NCI-H82 treated with DMSO at 0.1 percent for 48 hours (cell line): ENCODE results near the gene ZCCHC13.
"Not testable (repeated sequence)": the region's sequence is repeated elsewhere in the genome, so short reads cannot be mapped to it uniquely, and the experiment has no call there.

ENCODE experiments used
- DNase-seq: peaks from one replicate; lab custom pipeline; 2025; ENCODE audit not compliant: unreplicated experiment; lab: John Stamatoyannopoulos, UW

Gene ZCCHC13

GRCh38 chrX:74304016-74304415 is at the start of gene ZCCHC13:
ZCCHC13 (plus strand) TSS chrX:74304180; CDS start chrX:74304267, 87 bp downstream.
- DNase-seq, result no peak

- DNase-seq, result not testable (repeated sequence)
Measured at GRCh38 chrX:74258111-74258510, 45.9 kb upstream of the ZCCHC13 start.

- no peak for DNase-seq
Measured at GRCh38 chrX:74259885-74260491, 44.0 kb upstream of the ZCCHC13 start.

GRCh38 chrX:74262452-74263209 is 41.3 kb upstream of the ZCCHC13 start:
- no peak for DNase-seq

- no peak for DNase-seq
Measured at GRCh38 chrX:74270393-74270792, 33.6 kb upstream of the ZCCHC13 start.

GRCh38 chrX:74272230-74272629 is 31.8 kb upstream of the ZCCHC13 start:
- no peak for DNase-seq

- DNase-seq, result no peak
Measured at GRCh38 chrX:74274516-74274915, 29.5 kb upstream of the ZCCHC13 start.

GRCh38 chrX:74277320-74277719 is 26.7 kb upstream of the ZCCHC13 start:
- no peak for DNase-seq

GRCh38 chrX:74277846-74278245 is 26.1 kb upstream of the ZCCHC13 start:
- DNase-seq, result no peak

- no peak for DNase-seq
Measured at GRCh38 chrX:74280759-74281158, 23.2 kb upstream of the ZCCHC13 start.

GRCh38 chrX:74284391-74284952 is 19.5 kb upstream of the ZCCHC13 start:
- no peak for DNase-seq

- peak; percentile 62 for DNase-seq
Measured at GRCh38 chrX:74286950-74287740, 16.8 kb upstream of the ZCCHC13 start.

- DNase-seq, result no peak
Measured at GRCh38 chrX:74291577-74291963, 12.4 kb upstream of the ZCCHC13 start.

- peak; percentile 91 for DNase-seq
Measured at GRCh38 chrX:74291964-74292807, 11.8 kb upstream of the ZCCHC13 start.

- peak; percentile 31 for DNase-seq
Measured at GRCh38 chrX:74292808-74293123, 11.2 kb upstream of the ZCCHC13 start.

GRCh38 chrX:74293343-74293946 is 10.5 kb upstream of the ZCCHC13 start:
- DNase-seq, result peak; percentile 66

- DNase-seq, result no peak
Measured at GRCh38 chrX:74295101-74295500, 8.9 kb upstream of the ZCCHC13 start.

GRCh38 chrX:74297766-74298165 is 6.2 kb upstream of the ZCCHC13 start:
- DNase-seq, result no peak

- DNase-seq, result no peak
Measured at GRCh38 chrX:74300869-74301268, 3.1 kb upstream of the ZCCHC13 start.

GRCh38 chrX:74318672-74319071 is 14.7 kb downstream of the ZCCHC13 start:
- DNase-seq, result no peak
